GM12874 (cell line): ENCODE measurements around the gene PLXNA3.

ENCODE experiments used
- CTCF ChIP-seq: IDR thresholded peaks from 2 replicates; pipeline ENCODE4 v1.5.1; 2011; ENCODE audit warnings: low read depth, mild to moderate bottlenecking, control low read depth, low read length, moderate library complexity; ENCODE audit not compliant: insufficient read depth

PLXNA3 gene

GRCh38 chrX:154441984-154442707 lies 15.9 kb upstream of the PLXNA3 start:
- no peak for TF ChIP-seq CTCF

DNA sequence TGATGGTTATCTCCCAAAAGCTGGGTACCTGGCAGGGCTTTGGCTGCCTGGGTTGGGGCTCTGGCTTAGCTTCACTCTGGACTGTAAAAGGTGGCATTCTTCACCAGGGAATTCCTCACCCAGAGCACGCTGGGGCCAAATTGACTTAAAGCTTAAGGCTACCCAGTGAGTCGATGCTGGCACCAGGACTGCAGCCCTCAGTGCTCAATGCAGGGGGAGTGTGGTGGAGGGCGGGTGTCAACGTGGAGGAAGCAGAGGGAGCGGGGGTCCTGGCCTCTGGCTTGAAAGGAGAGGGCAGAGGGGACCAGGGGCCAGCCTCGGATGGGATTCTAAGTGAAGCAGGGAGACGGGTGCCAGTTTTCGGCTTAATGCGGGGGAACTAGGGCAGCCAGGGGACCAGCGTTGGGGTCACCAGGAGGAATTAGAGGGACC lies 14.6 kb upstream of the PLXNA3 start:
- no peak for TF ChIP-seq CTCF

- TF ChIP-seq CTCF: no peak
Observed at GRCh38 chrX:154443992-154444754, 13.9 kb upstream of the PLXNA3 start, which contains the start of gene FAM50A. Gene FAM50A, plus strand, starts transcription at chrX:154444141. Its CDS starts 95 bp downstream, at chrX:154444236.

DNA sequence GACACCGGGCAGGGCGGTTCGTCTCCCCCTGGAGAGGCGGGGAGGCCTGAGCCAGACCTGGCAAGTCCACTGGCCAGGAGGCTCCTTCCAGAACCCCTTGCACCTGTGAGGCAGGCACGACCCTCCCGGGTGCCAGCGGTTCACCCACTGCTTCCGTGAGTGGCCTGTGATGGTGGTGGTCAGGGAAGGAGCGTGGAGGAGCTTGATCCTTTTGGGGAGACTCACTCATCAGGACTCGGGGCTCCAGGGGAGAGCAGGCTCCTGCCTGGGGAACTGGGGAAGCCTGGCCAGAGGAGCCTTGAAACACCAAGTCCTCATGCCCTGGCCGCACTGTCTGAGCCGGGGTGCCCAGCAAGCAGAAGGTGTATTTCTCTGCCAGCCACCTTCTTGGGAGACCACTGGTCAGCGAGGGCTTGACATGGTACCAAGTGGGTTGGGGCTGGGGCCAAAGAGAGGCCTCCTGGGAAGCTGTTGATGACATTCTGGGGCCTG lies 13.3 kb upstream of the PLXNA3 start:
- TF ChIP-seq CTCF: no peak

- TF ChIP-seq CTCF: no peak
Observed at GRCh38 chrX:154445776-154446175, 12.3 kb upstream of the PLXNA3 start.

DNA sequence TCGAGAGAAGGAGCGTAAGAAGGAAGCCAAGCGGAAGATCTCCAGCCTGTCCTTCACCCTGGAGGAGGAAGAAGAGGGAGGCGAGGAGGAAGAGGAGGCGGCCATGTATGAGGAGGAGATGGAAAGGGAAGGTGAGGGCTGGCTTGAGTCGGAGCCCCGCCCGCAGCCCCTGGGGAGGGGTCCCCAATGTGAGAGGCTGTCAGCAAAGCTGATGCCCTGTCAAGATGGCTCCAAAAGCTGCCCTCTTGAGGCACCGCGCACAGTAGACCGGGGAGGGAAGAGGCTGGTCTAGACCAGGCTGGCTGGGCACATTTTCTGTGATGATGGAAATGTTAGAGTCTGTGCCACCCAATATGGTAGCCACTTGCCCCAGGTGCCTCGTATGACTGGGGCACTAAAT lies 11.7 kb upstream of the PLXNA3 start:
- TF ChIP-seq CTCF: no peak

- TF ChIP-seq CTCF: no peak
Observed at GRCh38 chrX:154448484-154448883, 9.6 kb upstream of the PLXNA3 start.
